Femur (tissue), 1 donor: Measurements from ENCODE around the gene TTC28.
A peak's percentile ranks its signal among the peaks of the same experiment; 100 is the strongest.
"Not testable (repeated sequence)": the region's sequence is repeated elsewhere in the genome, so short reads cannot be mapped to it uniquely, and the experiment has no call there.

Source experiments
- DNase-seq: peaks from one replicate; pipeline ENCODE4 v3.0.0-alpha.2; 2017

TTC28 gene

GRCh38 chr22:28220626-28221363 lies 458.8 kb downstream of the TTC28 start:
- no peak for DNase-seq

GRCh38 chr22:28217277-28217676 lies 462.4 kb downstream of the TTC28 start:
- no peak for DNase-seq

GRCh38 chr22:28214750-28215149 lies 464.9 kb downstream of the TTC28 start:
- DNase-seq = not testable (repeated sequence)

GRCh38 chr22:28209457-28209856 lies 470.2 kb downstream of the TTC28 start:
- DNase-seq = not testable (repeated sequence)

GRCh38 chr22:28208787-28209186 lies 470.9 kb downstream of the TTC28 start:
- no peak for DNase-seq

GRCh38 chr22:28208036-28208435 lies 471.6 kb downstream of the TTC28 start:
- no peak for DNase-seq

GRCh38 chr22:28207281-28208030 lies 472.2 kb downstream of the TTC28 start:
- no peak for DNase-seq

GRCh38 chr22:28205926-28206325 lies 473.7 kb downstream of the TTC28 start:
- no peak for DNase-seq

GRCh38 chr22:28204382-28204781 lies 475.3 kb downstream of the TTC28 start:
- DNase-seq = no peak

GRCh38 chr22:28203286-28203685 lies 476.4 kb downstream of the TTC28 start:
- DNase-seq = no peak

- DNase-seq = no peak
Observed at GRCh38 chr22:28198692-28199091, 480.9 kb downstream of the TTC28 start.

GRCh38 chr22:28191571-28191970 lies 488.1 kb downstream of the TTC28 start:
- DNase-seq = not testable (repeated sequence)

- DNase-seq = peak; percentile 60
Observed at GRCh38 chr22:28188178-28188879, 491.3 kb downstream of the TTC28 start.

- DNase-seq = no peak
Observed at GRCh38 chr22:28187612-28188011, 492.0 kb downstream of the TTC28 start.

- DNase-seq = no peak
Observed at GRCh38 chr22:28186641-28187040, 493.0 kb downstream of the TTC28 start.

- no peak for DNase-seq
Observed at GRCh38 chr22:28185130-28185529, 494.5 kb downstream of the TTC28 start.

- no peak for DNase-seq
Observed at GRCh38 chr22:28183078-28183860, 496.4 kb downstream of the TTC28 start.

GRCh38 chr22:28180804-28181731 lies 498.6 kb downstream of the TTC28 start:
- no peak for DNase-seq

- no peak for DNase-seq
Observed at GRCh38 chr22:28179392-28179791, 500.2 kb downstream of the TTC28 start.

GRCh38 chr22:28175730-28176492 lies 503.7 kb downstream of the TTC28 start:
- DNase-seq = no peak

- no peak for DNase-seq
Observed at GRCh38 chr22:28174509-28174908, 505.1 kb downstream of the TTC28 start.
